HepG2 (cell line): ENCODE data around the gene SENP5. TPM values are rescaled to one million over a fixed set of nuclear protein-coding genes. Genes with fewer than 3 reads are reported as not detected.

Experiments used
- ATAC-seq: fragments of 200-7000 bp; cut with Tn5 transposase; 3 replicates; pipeline ENCODE4 v1.9.1; 2020; ENCODE audit warnings: mild to moderate bottlenecking, moderate library complexity
- BruUV-seq: library from RNA; stranded (reverse); fragments of 400-500 nt; replicated peaks from 2 replicates; lab custom pipeline; 2021; lab: Mats Ljungman, UMichigan
- CTCF ChIA-PET: fragments of 300-600 bp; formaldehyde crosslinking; extraction: SDS; loops from one replicate; lab custom pipeline; 2021; ENCODE audit warnings: low total read pairs, inconsistent platforms, low intra/inter-chr PET ratio; lab: Yijun Ruan, JAX
- POLR2A ChIA-PET: fragments of 350-600 bp; sonication (Branson Sonifier 250); formaldehyde crosslinking; loops from one replicate; lab custom pipeline; 2020; ENCODE audit warnings: antibody characterized with exemption, inconsistent platforms; lab: Yijun Ruan, JAX
- DNase-seq: peaks from one replicate; pipeline ENCODE4 v3.0.0-alpha.2; 2015; ENCODE audit warnings: low spot score
- FAIRE-seq: peaks from 3 replicates; lab custom pipeline; 2011; peaks lifted over from hg19 to GRCh38; lab: Jason Lieb, UNC
- H2AFZ ChIP-seq: one replicate; pipeline ENCODE4 v1.6.1; 2011; ENCODE audit warnings: low read length, inconsistent platforms
- H3K27ac ChIP-seq: fragments of 300-600 bp; 3 replicates; pipeline ENCODE4 v1.8.0; 2011; ENCODE audit warnings: mixed run types, mild to moderate bottlenecking, mixed read lengths, low read length, inconsistent platforms; ENCODE audit not compliant: insufficient read depth; ENCODE audit errors: extremely low read length
- H3K27me3 ChIP-seq, 2 experiments: fragments of 200-600 bp in 1 of 2; 2 replicates in 1 of 2; 3 replicates in 1 of 2; pipeline versions ENCODE4 v1.6.0 to v1.8.0; 2011; ENCODE audit warnings: low read length in 2 of 2, mild to moderate bottlenecking in 2 of 2, moderate library complexity in 2 of 2, inconsistent platforms in 1 of 2; ENCODE audit not compliant: insufficient read depth in 2 of 2, control insufficient read depth in 1 of 2
- H3K36me3 ChIP-seq, 2 experiments: fragments of 200-600 bp in 1 of 2; replicated peaks in 1 of 2; 2 replicates in 1 of 2; 3 replicates in 1 of 2; pipeline versions ENCODE4 v1.5.1 to v1.8.0; 2011; ENCODE audit warnings: low read length in 2 of 2, inconsistent platforms in 1 of 2; ENCODE audit not compliant: insufficient read depth in 2 of 2, control insufficient read depth in 1 of 2
- H3K4me1 ChIP-seq: 2 replicates; pipeline ENCODE4 v1.5.1; 2012; ENCODE audit warnings: low read length, inconsistent platforms; ENCODE audit not compliant: insufficient read depth
- H3K4me2 ChIP-seq: 2 replicates; pipeline ENCODE4 v1.6.0; 2011; ENCODE audit warnings: low read depth, low read length, inconsistent platforms
- H3K4me3 ChIP-seq, 3 experiments: fragments of 200-600 bp in 1 of 3; sonication (generic), shearing (Covaris generic) in 1 of 3; replicated peaks in 1 of 3; 2 replicates each; pipeline ENCODE4 v1.5.1; 2011 to 2016; ENCODE audit warnings: low read length in 3 of 3, inconsistent platforms in 2 of 3, low read depth in 2 of 3, mild to moderate bottlenecking in 2 of 3, control low read depth in 1 of 3, mixed read lengths in 1 of 3; ENCODE audit not compliant: insufficient read depth in 1 of 3
- H3K79me2 ChIP-seq: one replicate; pipeline ENCODE4 v1.6.1; 2011; ENCODE audit warnings: low read length, inconsistent platforms; ENCODE audit not compliant: insufficient read depth
- H3K9ac ChIP-seq: 2 replicates; pipeline ENCODE4 v1.6.0; 2011; ENCODE audit warnings: mild to moderate bottlenecking, low read depth, low read length, inconsistent platforms; ENCODE audit not compliant: insufficient read depth
- H3K9me3 ChIP-seq: 2 replicates; pipeline ENCODE4 v1.5.1; 2012; ENCODE audit warnings: mild to moderate bottlenecking, low read length
- H4K20me1 ChIP-seq: 2 replicates; pipeline ENCODE4 v1.6.0; 2011; ENCODE audit warnings: inconsistent platforms, mild to moderate bottlenecking, low read length, moderate library complexity; ENCODE audit not compliant: insufficient read depth
- ATAD3A ChIP-seq: sonication (generic); formaldehyde crosslinking; IDR thresholded peaks from 2 replicates; pipeline ENCODE4 v1.4.0; 2020; ENCODE audit warnings: missing genetic modification reagents
- BCL6 ChIP-seq: IDR thresholded peaks from 2 replicates; pipeline ENCODE4 v1.6.1; 2016; ENCODE audit warnings: missing genetic modification reagents, missing compliant biosample characterization
- CEBPB ChIP-seq: IDR thresholded peaks from 2 replicates; pipeline ENCODE4 v1.6.1; 2011; ENCODE audit warnings: low read depth, low read length, improper control_type of control experiment, borderline replicate concordance
- FOSL2 ChIP-seq: sonication (generic); formaldehyde crosslinking; IDR thresholded peaks from 2 replicates; pipeline ENCODE4 v1.4.0; 2020; ENCODE audit warnings: missing genetic modification reagents
- IRF2 ChIP-seq: IDR thresholded peaks from 2 replicates; pipeline ENCODE4 v1.6.1; 2018; ENCODE audit warnings: missing genetic modification reagents, missing compliant biosample characterization
- KDM2A ChIP-seq: sonication (generic); formaldehyde crosslinking; IDR thresholded peaks from 2 replicates; pipeline ENCODE4 v1.4.0; 2020; ENCODE audit warnings: low read depth, missing genetic modification reagents, borderline replicate concordance
- LRRFIP1 ChIP-seq: sonication (generic); formaldehyde crosslinking; conservative IDR thresholded peaks from 2 replicates; pipeline ENCODE4 v1.4.0; 2020; ENCODE audit warnings: missing genetic modification reagents
- MAX ChIP-seq: IDR thresholded peaks from 2 replicates; pipeline ENCODE4 v1.6.1; 2012; ENCODE audit warnings: inconsistent platforms
- SP5 ChIP-seq: IDR thresholded peaks from 2 replicates; pipeline ENCODE4 v1.6.1; 2016; ENCODE audit warnings: low read depth, borderline replicate concordance
- ZFP82 ChIP-seq: sonication (generic); formaldehyde crosslinking; IDR thresholded peaks from 2 replicates; pipeline ENCODE4 v1.5.1; 2020; ENCODE audit warnings: mild to moderate bottlenecking, missing genetic modification reagents, borderline replicate concordance
- ZNF331 ChIP-seq: sonication (generic); formaldehyde crosslinking; IDR thresholded peaks from 2 replicates; pipeline ENCODE4 v1.4.0; 2020; ENCODE audit warnings: missing genetic modification reagents
- ZNF543 ChIP-seq: sonication (generic); formaldehyde crosslinking; IDR thresholded peaks from 2 replicates; pipeline ENCODE4 v1.4.0; 2020; ENCODE audit warnings: mild to moderate bottlenecking, missing genetic modification reagents
- ZNF891 ChIP-seq: sonication (generic); formaldehyde crosslinking; IDR thresholded peaks from 2 replicates; pipeline ENCODE4 v1.5.0; 2020; ENCODE audit warnings: mild to moderate bottlenecking, missing genetic modification reagents
- WGBS: methylation state at CpG from one replicate; pipeline ENCODE4 v1.1.6; 2017; ENCODE audit warnings: low lambda C conversion rate; 5-methylcytosine and 5-hydroxymethylcytosine counted together
- in situ Hi-C: cut with HindIII; loops from 2 replicates; pipeline ENCODE4 v1.10.0; 2017; ENCODE audit warnings: low pct_unique_long_range_greater_than_20kb; ENCODE audit not compliant: extremely low pct_ligation_motif_present
- intact Hi-C: fragments of 100-400 bp; cut with micrococcal nuclease; formaldehyde crosslinking; loops from one replicate; pipeline ENCODE4 v1.10.0; 2022; ENCODE audit not compliant: unreplicated experiment
- polyA plus RNA-seq, 8 experiments: library from polyadenylated mRNA; depleted of rRNA in 3 of 8; stranded (reverse) in 7 of 8; unstranded in 1 of 8; fragments of >200 nt; fragmentation: Illumina TruSeq in 4 of 8; extraction: Trizol in 4 of 8; gene quantifications; 2 replicates each; pipeline versions ENCODE4 v1.2.1 to v1.2.3, GENCODE V29; 2011 to 2016; ENCODE audit warnings: low read depth in 4 of 8, missing spikeins in 1 of 8, mixed read lengths in 1 of 8; ENCODE audit not compliant: insufficient read depth in 1 of 8
- total RNA-seq, 5 experiments: library from RNA; depleted of rRNA; stranded (reverse); fragments of >200 nt; fragmentation: Illumina TruSeq; extraction: Trizol; gene quantifications; 2 replicates each; pipeline ENCODE4 v1.2.3, GENCODE V29; 2016; ENCODE audit warnings: low read depth in 1 of 5

Gene SENP5
- total and polyA plus RNA-seq, 2 of the 13 experiments (the other 11 are each of a cell fraction or from before 2014, with no cell fraction given): 17.6 to 30.9 TPM

- CTCF ChIA-PET: no interaction called here
- ATAC-seq: no peak
These were observed 109.2 kb downstream of the SENP5 start for GRCh38 chr3:196976941-196977340.

GRCh38 chr3:196979545-196979944 lies 111.8 kb downstream of the SENP5 start:
- Histone ChIP-seq H3K27ac (peak overlapping the region; percentile 50), H3K4me2 (no peak overlapping the region), H3K9me3 (peaks cover 10% of the 10 kb centered on the region; the same call in 1 of the 2 replicates), H3K79me2 (no peaks in the 10 kb centered on the region), H2AFZ (no peak overlapping the region), H3K9ac (no peak overlapping the region; the same call in 1 of the 2 replicates), H3K36me3 (no peaks in the 10 kb centered on the region), H4K20me1 (no peaks in the 10 kb centered on the region), H3K4me3 (no peak overlapping the region), H3K27me3 (no peaks in the 10 kb centered on the region), H3K4me1 (peaks cover 53% of the 10 kb centered on the region)
- POLR2A ChIA-PET: interaction anchor here (1.5 kb wide), 1 partner anchor 50 kb away, joined by 3 read pairs; the partner anchor contains the start of gene MELTF
- no peak for TF ChIP-seq ZNF891
- no peak for TF ChIP-seq IRF2 (CRISPR knock-in tag)
- peak; percentile 56; the same call in 1 of the 2 replicates for TF ChIP-seq FOSL2 (CRISPR knock-in tag)
- 0 out of 2 replicates have a peak, but pooled peaks have one; percentile 4 for TF ChIP-seq MAX
- no peak for TF ChIP-seq BCL6 (CRISPR knock-in tag)
- TF ChIP-seq ZNF543 (CRISPR knock-in tag): 0 out of 2 replicates have a peak, but pooled peaks have one; percentile 53
- peak; percentile 56; the same call in 1 of the 2 replicates for TF ChIP-seq CEBPB
- no peak for TF ChIP-seq ZFP82 (CRISPR knock-in tag)
- TF ChIP-seq LRRFIP1 (CRISPR knock-in tag): no peak
- no peak for TF ChIP-seq SP5 (CRISPR knock-in tag)
- WGBS: 35% methylated on average over 7 of the region's 10 CpGs
- BruUV-seq: no TSS peak
- DNase-seq (no peak), FAIRE-seq (no peak), ATAC-seq (peak; percentile 52)
- intact Hi-C loops: loop anchor here (10.0 kb wide), 1 partner anchor 205 kb away; no protein-coding TSS in a partner anchor
- CTCF ChIA-PET: no interaction called here
- in situ Hi-C loops: loop anchor here (5.0 to 25.0 kb wide), 2 partner anchors 53 to 533 kb away; no protein-coding TSS in a partner anchor

More at GRCh38 chr3:196976941-196977340, 109.2 kb downstream of the SENP5 start:
- in situ Hi-C loops: loop anchor here (5.0 to 25.0 kb wide), 2 partner anchors 55 to 535 kb away; no protein-coding TSS in a partner anchor
- FAIRE-seq (no peak), DNase-seq (no peak)
- H3K4me3 ChIP-seq: no peak overlapping the region
- 0 out of 2 replicates have a peak, but pooled peaks have one; percentile 22 for TF ChIP-seq KDM2A (CRISPR knock-in tag)
- TF ChIP-seq ZNF331 (CRISPR knock-in tag): no peak
- TF ChIP-seq ATAD3A: no peak
- H3K4me2 ChIP-seq: no peak overlapping the region
- H3K4me1 ChIP-seq: peaks cover 51% of the 10 kb centered on the region
- 40% methylated on average over 1 of the region's 11 CpGs for WGBS
- H3K27me3 ChIP-seq: no peaks in the 10 kb centered on the region
- H2AFZ ChIP-seq: no peak overlapping the region
- BruUV-seq: no TSS peak
- POLR2A ChIA-PET: no interaction called here
- intact Hi-C loops: loop anchor here (10.0 kb wide), 1 partner anchor 208 kb away; no protein-coding TSS in a partner anchor
- H4K20me1 ChIP-seq: no peaks in the 10 kb centered on the region
- no peaks in the 10 kb centered on the region for H3K9me3 ChIP-seq
- no peaks in the 10 kb centered on the region for H3K79me2 ChIP-seq
- H3K9ac ChIP-seq: no peak overlapping the region
- no peak overlapping the region for H3K27ac ChIP-seq
- H3K36me3 ChIP-seq: no peaks in the 10 kb centered on the region
